IMR-90 (cell line): Measurements from ENCODE around the gene SYT2. TPM values are rescaled to one million over a fixed set of nuclear protein-coding genes. Genes with fewer than 3 reads are reported as not detected.

Experiments used
- ATAC-seq: fragments of 200-7000 bp; cut with Tn5 transposase; 2 replicates; pipeline ENCODE4 v1.9.1; 2020; ENCODE audit warnings: low read depth, mild to moderate bottlenecking, moderate library complexity
- BruUV-seq: library from RNA; stranded (reverse); fragments of 400-500 nt; replicated peaks from 2 replicates; lab custom pipeline; 2021; lab: Mats Ljungman, UMichigan
- CTCF ChIA-PET: fragments of 300-600 bp; formaldehyde crosslinking; extraction: SDS; loops from one replicate; lab custom pipeline; 2021; ENCODE audit warnings: antibody characterized with exemption; lab: Yijun Ruan, JAX
- POLR2A ChIA-PET: fragments of 300-600 bp; sonication (Branson Sonifier 250); formaldehyde crosslinking; loops from one replicate; lab custom pipeline; 2022; ENCODE audit warnings: antibody characterized with exemption; ENCODE audit not compliant: unreplicated experiment; lab: Charles Lee
- DNase-seq: peaks from one replicate; pipeline ENCODE4 v3.0.0; 2013
- H2AFZ ChIP-seq: replicated peaks from 2 replicates; pipeline ENCODE3; 2013; ENCODE audit warnings: low read length, mild to moderate bottlenecking; ENCODE audit not compliant: poor library complexity
- H2AK5ac ChIP-seq: 2 replicates; pipeline ENCODE4 v1.6.1; 2013; ENCODE audit warnings: low read depth, low read length, inconsistent platforms
- H2AK9ac ChIP-seq: replicated peaks from 2 replicates; pipeline ENCODE3; 2013; ENCODE audit warnings: mild to moderate bottlenecking, low read depth, low read length, moderate library complexity; ENCODE audit not compliant: poor library complexity
- H2BK120ac ChIP-seq: 2 replicates; pipeline ENCODE4 v1.6.1; 2013; ENCODE audit warnings: low read depth, low read length, inconsistent platforms
- H2BK15ac ChIP-seq: 3 replicates; pipeline ENCODE4 v1.6.1; 2013; ENCODE audit warnings: low read depth, low read length, inconsistent platforms
- H2BK20ac ChIP-seq: 2 replicates; pipeline ENCODE4 v1.6.1; 2013; ENCODE audit warnings: low read depth, mild to moderate bottlenecking, inconsistent platforms, low read length, moderate library complexity
- H2BK5ac ChIP-seq: 2 replicates; pipeline ENCODE4 v1.6.1; 2013; ENCODE audit warnings: mild to moderate bottlenecking, low read depth, low read length, inconsistent platforms; ENCODE audit not compliant: poor library complexity, severe bottlenecking
- H3K14ac ChIP-seq: replicated peaks from 2 replicates; pipeline ENCODE4 v1.6.1; 2013; ENCODE audit warnings: low read depth, low read length, inconsistent platforms
- H3K18ac ChIP-seq: 2 replicates; pipeline ENCODE4 v1.6.1; 2013; ENCODE audit warnings: low read depth, low read length, control low read depth
- H3K23ac ChIP-seq: 2 replicates; pipeline ENCODE4 v1.6.1; 2013; ENCODE audit warnings: low read depth, low read length, inconsistent platforms
- H3K27ac ChIP-seq: 2 replicates; pipeline ENCODE4 v1.5.1; 2013; ENCODE audit warnings: mild to moderate bottlenecking, control low read depth, low read length; ENCODE audit not compliant: insufficient read depth
- H3K27me3 ChIP-seq: 2 replicates; pipeline ENCODE4 v1.6.1; 2013; ENCODE audit warnings: low read length; ENCODE audit not compliant: control insufficient read depth, insufficient read depth
- H3K36me3 ChIP-seq: 2 replicates; pipeline ENCODE4 v1.6.1; 2013; ENCODE audit warnings: low read length, mixed read lengths; ENCODE audit not compliant: control insufficient read depth, insufficient read depth
- H3K4ac ChIP-seq: 2 replicates; pipeline ENCODE4 v1.6.1; 2013; ENCODE audit warnings: low read depth, low read length, inconsistent platforms
- H3K4me1 ChIP-seq: 2 replicates; pipeline ENCODE4 v1.6.1; 2013; ENCODE audit warnings: low read length, mixed read lengths; ENCODE audit not compliant: control insufficient read depth, insufficient read depth
- H3K4me2 ChIP-seq: 2 replicates; pipeline ENCODE4 v1.6.1; 2013; ENCODE audit warnings: low read depth, mild to moderate bottlenecking, control low read depth, low read length, moderate library complexity
- H3K4me3 ChIP-seq: 2 replicates; pipeline ENCODE4 v1.5.1; 2013; ENCODE audit warnings: low read depth, mild to moderate bottlenecking, control low read depth, low read length, moderate library complexity; ENCODE audit not compliant: insufficient read depth
- H3K56ac ChIP-seq: 2 replicates; pipeline ENCODE4 v1.6.1; 2013; ENCODE audit warnings: low read length, inconsistent platforms; ENCODE audit not compliant: insufficient read depth; ENCODE audit errors: extremely low read depth
- H3K79me1 ChIP-seq, 2 experiments: 2 replicates each; pipeline ENCODE4 v1.6.1; 2013; ENCODE audit warnings: low read length in 2 of 2, inconsistent platforms in 1 of 2, low read depth in 1 of 2
- H3K9ac ChIP-seq: 2 replicates; pipeline ENCODE4 v1.6.1; 2013; ENCODE audit warnings: low read depth, low read length, control low read depth
- H3K9me1 ChIP-seq: 2 replicates; pipeline ENCODE4 v1.6.1; 2013; ENCODE audit warnings: low read length, inconsistent platforms; ENCODE audit not compliant: insufficient read depth
- H3K9me3 ChIP-seq: 2 replicates; pipeline ENCODE4 v1.6.1; 2013; ENCODE audit warnings: low read length; ENCODE audit not compliant: control insufficient read depth, insufficient read depth
- H4K20me1 ChIP-seq: 2 replicates; pipeline ENCODE4 v1.6.1; 2013; ENCODE audit warnings: low read length, inconsistent platforms; ENCODE audit not compliant: insufficient read depth
- H4K5ac ChIP-seq: 2 replicates; pipeline ENCODE4 v1.6.1; 2013; ENCODE audit warnings: mild to moderate bottlenecking, low read depth, low read length, control low read depth
- H4K8ac ChIP-seq, 2 experiments: 2 replicates each; pipeline ENCODE4 v1.6.1; 2013; ENCODE audit warnings: low read depth in 2 of 2, low read length in 2 of 2, control low read depth in 1 of 2, inconsistent platforms in 1 of 2
- H4K91ac ChIP-seq: 2 replicates; pipeline ENCODE4 v1.6.1; 2013; ENCODE audit warnings: low read depth, low read length, inconsistent platforms; ENCODE audit not compliant: insufficient read depth
- BHLHE40 ChIP-seq: fragments of 150-350 bp; IDR thresholded peaks from 2 replicates; pipeline ENCODE4 v1.6.1; 2016; ENCODE audit warnings: mild to moderate bottlenecking, low read depth, low read length
- CEBPB ChIP-seq: IDR thresholded peaks from 2 replicates; pipeline ENCODE4 v1.6.1; 2012; ENCODE audit warnings: low read depth, low read length, improper control_type of control experiment
- CHD1 ChIP-seq: IDR thresholded peaks from 2 replicates; pipeline ENCODE4 v1.6.1; 2012; ENCODE audit warnings: low read depth, low read length, improper control_type of control experiment
- FOS ChIP-seq: fragments of 150-350 bp; IDR thresholded peaks from 2 replicates; pipeline ENCODE4 v1.6.1; 2016; ENCODE audit warnings: low read depth, low read length
- MAFK ChIP-seq: IDR thresholded peaks from 2 replicates; pipeline ENCODE4 v1.6.1; 2012; ENCODE audit warnings: low read depth, low read length, improper control_type of control experiment
- MAZ ChIP-seq: IDR thresholded peaks from 2 replicates; pipeline ENCODE4 v1.6.1; 2012; ENCODE audit warnings: low read depth, mild to moderate bottlenecking, low read length, improper control_type of control experiment, moderate library complexity, borderline replicate concordance
- MXI1 ChIP-seq: IDR thresholded peaks from 2 replicates; pipeline ENCODE4 v1.6.1; 2012; ENCODE audit warnings: low read depth, mild to moderate bottlenecking, low read length, moderate library complexity, borderline replicate concordance
- NFE2L2 ChIP-seq: fragments of 150-350 bp; IDR thresholded peaks from 2 replicates; pipeline ENCODE4 v1.6.1; 2016; ENCODE audit warnings: low read depth, mild to moderate bottlenecking, low read length
- POLR2A ChIP-seq: IDR thresholded peaks from 2 replicates; pipeline ENCODE4 v1.6.1; 2012; ENCODE audit warnings: mild to moderate bottlenecking, low read depth, low read length
- RAD21 ChIP-seq: IDR thresholded peaks from 2 replicates; pipeline ENCODE4 v1.6.1; 2012; ENCODE audit warnings: low read length, improper control_type of control experiment
- RCOR1 ChIP-seq: IDR thresholded peaks from 2 replicates; pipeline ENCODE4 v1.6.1; 2012; ENCODE audit warnings: mild to moderate bottlenecking, low read length, improper control_type of control experiment; ENCODE audit not compliant: insufficient replicate concordance
- RFX5 ChIP-seq: IDR thresholded peaks from 2 replicates; pipeline ENCODE4 v1.8.0; 2012; ENCODE audit warnings: low read depth, mild to moderate bottlenecking, low read length, moderate library complexity
- SMC3 ChIP-seq: fragments of 150-350 bp; IDR thresholded peaks from 2 replicates; pipeline ENCODE4 v1.6.1; 2016; ENCODE audit warnings: low read depth, mild to moderate bottlenecking, antibody characterized with exemption, low read length, moderate library complexity
- WGBS, 2 experiments: methylation state at CpG; one replicate each; pipeline versions ENCODE4 v1.1.5 to v1.1.7; 2013; ENCODE audit warnings: missing lambda C conversion rate in 2 of 2; ENCODE audit not compliant: insufficient read length in 1 of 2; ENCODE audit errors: extremely low coverage in 2 of 2; 5-methylcytosine and 5-hydroxymethylcytosine counted together
- dilution Hi-C: fragments of 300-500 bp; cut with HindIII; formaldehyde crosslinking; loops from one replicate; pipeline ENCODE4 v1.14.3; 2018; ENCODE audit warnings: low sequenced_read_pairs; ENCODE audit not compliant: unreplicated experiment
- in situ Hi-C: fragments of 300-500 bp; cut with MboI; formaldehyde crosslinking; loops from 3 replicates; pipeline ENCODE4 v1.14.3; 2019; ENCODE audit warnings: low sequenced_read_pairs, inconsistent platforms, mixed read lengths
- intact Hi-C: fragments of 100-400 bp; cut with micrococcal nuclease; formaldehyde crosslinking; loops from 2 replicates; pipeline ENCODE4 v1.10.0; 2022
- polyA plus RNA-seq, 3 experiments: library from polyadenylated mRNA; depleted of rRNA; stranded (reverse); fragments of >200 nt; gene quantifications; 2 replicates each; pipeline ENCODE4 v1.2.3, GENCODE V29; 2012; ENCODE audit warnings: low replicate concordance in 1 of 3
- total RNA-seq: library from RNA; depleted of rRNA; stranded (reverse); fragments of >200 nt; gene quantifications from 2 replicates; pipeline ENCODE4 v1.2.3, GENCODE V29; 2012
- TF ChIP-seq, protein P1 (sequence below): fragments of 150-350 bp; IDR thresholded peaks from 2 replicates; pipeline ENCODE4 v1.6.1; 2016; ENCODE audit warnings: low read depth, mild to moderate bottlenecking, low read length, moderate library complexity, borderline replicate concordance
- TF ChIP-seq, protein P2 (sequence below): fragments of 150-350 bp; IDR thresholded peaks from 2 replicates; pipeline ENCODE4 v1.6.1; 2017; ENCODE audit warnings: mild to moderate bottlenecking, antibody characterized with exemption, low read length, low read depth
- TF ChIP-seq, protein P3 (sequence below): conservative IDR thresholded peaks from 2 replicates; pipeline ENCODE4 v1.5.1; 2012; ENCODE audit warnings: mild to moderate bottlenecking, low read depth, low read length, improper control_type of control experiment

Gene SYT2
- total and polyA plus RNA-seq, 2 of the 4 experiments (the other 2 are of a cell fraction): under 0.01 TPM

DNA sequence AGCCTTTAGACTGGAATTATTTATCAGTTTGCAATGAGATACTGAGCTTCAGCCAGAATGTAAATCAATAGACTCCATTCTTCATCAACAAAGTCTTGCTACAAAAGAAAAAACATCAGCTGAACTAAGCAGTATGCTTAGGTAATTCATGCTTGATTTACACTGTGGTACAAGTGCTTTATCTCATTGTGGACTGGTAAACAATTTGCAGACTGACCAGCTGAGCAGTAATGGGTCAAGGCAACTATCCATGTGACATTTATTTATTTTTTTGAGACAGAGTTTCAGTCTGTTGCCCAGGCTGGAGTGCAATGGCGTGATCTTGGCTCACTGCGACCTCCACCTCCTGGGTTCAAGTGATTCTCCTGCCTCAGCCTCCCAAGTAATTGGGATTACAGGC is 39.8 kb upstream of the SYT2 start:
- TF ChIP-seq BHLHE40 (no peak), CHD1 (no peak), MAZ (no peak), RCOR1 (no peak), NFE2L2 (no peak), POLR2A (no peak), MXI1 (no peak), CEBPB (no peak), MAFK (no peak), FOS (no peak), RAD21 (no peak), RFX5 (no peak), SMC3 (no peak)
- TF ChIP-seq, protein P1, sequence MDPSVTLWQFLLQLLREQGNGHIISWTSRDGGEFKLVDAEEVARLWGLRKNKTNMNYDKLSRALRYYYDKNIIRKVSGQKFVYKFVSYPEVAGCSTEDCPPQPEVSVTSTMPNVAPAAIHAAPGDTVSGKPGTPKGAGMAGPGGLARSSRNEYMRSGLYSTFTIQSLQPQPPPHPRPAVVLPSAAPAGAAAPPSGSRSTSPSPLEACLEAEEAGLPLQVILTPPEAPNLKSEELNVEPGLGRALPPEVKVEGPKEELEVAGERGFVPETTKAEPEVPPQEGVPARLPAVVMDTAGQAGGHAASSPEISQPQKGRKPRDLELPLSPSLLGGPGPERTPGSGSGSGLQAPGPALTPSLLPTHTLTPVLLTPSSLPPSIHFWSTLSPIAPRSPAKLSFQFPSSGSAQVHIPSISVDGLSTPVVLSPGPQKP: no peak
- TF ChIP-seq, protein P2, sequence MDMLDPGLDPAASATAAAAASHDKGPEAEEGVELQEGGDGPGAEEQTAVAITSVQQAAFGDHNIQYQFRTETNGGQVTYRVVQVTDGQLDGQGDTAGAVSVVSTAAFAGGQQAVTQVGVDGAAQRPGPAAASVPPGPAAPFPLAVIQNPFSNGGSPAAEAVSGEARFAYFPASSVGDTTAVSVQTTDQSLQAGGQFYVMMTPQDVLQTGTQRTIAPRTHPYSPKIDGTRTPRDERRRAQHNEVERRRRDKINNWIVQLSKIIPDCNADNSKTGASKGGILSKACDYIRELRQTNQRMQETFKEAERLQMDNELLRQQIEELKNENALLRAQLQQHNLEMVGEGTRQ: no peak
- TF ChIP-seq, protein P3, sequence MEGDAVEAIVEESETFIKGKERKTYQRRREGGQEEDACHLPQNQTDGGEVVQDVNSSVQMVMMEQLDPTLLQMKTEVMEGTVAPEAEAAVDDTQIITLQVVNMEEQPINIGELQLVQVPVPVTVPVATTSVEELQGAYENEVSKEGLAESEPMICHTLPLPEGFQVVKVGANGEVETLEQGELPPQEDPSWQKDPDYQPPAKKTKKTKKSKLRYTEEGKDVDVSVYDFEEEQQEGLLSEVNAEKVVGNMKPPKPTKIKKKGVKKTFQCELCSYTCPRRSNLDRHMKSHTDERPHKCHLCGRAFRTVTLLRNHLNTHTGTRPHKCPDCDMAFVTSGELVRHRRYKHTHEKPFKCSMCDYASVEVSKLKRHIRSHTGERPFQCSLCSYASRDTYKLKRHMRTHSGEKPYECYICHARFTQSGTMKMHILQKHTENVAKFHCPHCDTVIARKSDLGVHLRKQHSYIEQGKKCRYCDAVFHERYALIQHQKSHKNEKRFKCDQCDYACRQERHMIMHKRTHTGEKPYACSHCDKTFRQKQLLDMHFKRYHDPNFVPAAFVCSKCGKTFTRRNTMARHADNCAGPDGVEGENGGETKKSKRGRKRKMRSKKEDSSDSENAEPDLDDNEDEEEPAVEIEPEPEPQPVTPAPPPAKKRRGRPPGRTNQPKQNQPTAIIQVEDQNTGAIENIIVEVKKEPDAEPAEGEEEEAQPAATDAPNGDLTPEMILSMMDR: no peak
- ChIA-PET CTCF (no interaction called here), POLR2A (no interaction called here)
- Histone ChIP-seq H2BK5ac (no peak overlapping the region), H3K4me3 (no peak overlapping the region), H2AK9ac (no peak overlapping the region), H4K91ac (no peak overlapping the region), H3K56ac (no peak overlapping the region), H3K14ac (no peak overlapping the region), H4K20me1 (peaks cover 3% of the 10 kb centered on the region; the same call in 1 of the 2 replicates), H3K27ac (no peak overlapping the region), H3K18ac (no peak overlapping the region), H4K8ac (no peak overlapping the region), H2BK15ac (no peak overlapping the region), H3K9me3 (no peaks in the 10 kb centered on the region), H4K5ac (no peak overlapping the region), H3K4me2 (no peak overlapping the region), H3K9me1 (no peaks in the 10 kb centered on the region), H3K27me3 (no peaks in the 10 kb centered on the region), H3K36me3 (peaks cover 54% of the 10 kb centered on the region), H3K9ac (no peak overlapping the region), H2BK20ac (no peak overlapping the region), H3K4me1 (0 out of 2 replicates have a peak, but pooled peaks cover 1% of the 10 kb centered on the region), H2AK5ac (no peak overlapping the region), H2AFZ (no peak overlapping the region), H3K23ac (no peak overlapping the region), H3K4ac (no peak overlapping the region), H2BK120ac (no peak overlapping the region), H3K79me1 (peaks cover 16 to 33% of the 10 kb centered on the region in 2 experiments)
- WGBS, 2 experiments: no CpG with 5 or more reads among the region's 2 CpGs
- dilution Hi-C loops: no loop called here
- intact Hi-C loops: loop anchor here (5.0 to 10.0 kb wide), 2 partner anchors 102 to 245 kb away; no protein-coding TSS in a partner anchor
- BruUV-seq: no TSS peak
- ATAC-seq (peak; percentile 51), DNase-seq (no peak)
- in situ Hi-C loops: loop anchor here (10.0 kb wide), 1 partner anchor 165 kb away; no protein-coding TSS in a partner anchor
